Thymus (tissue), 11 donors: ENCODE results near the gene FASTKD1. TPM values are rescaled to one million over a fixed set of nuclear protein-coding genes. Genes with fewer than 3 reads are reported as not detected.

Experiments used
- DNase-seq, 9 donors: peaks; one replicate each; pipeline ENCODE4 v3.0.0-alpha.2; 2013; ENCODE audit warnings: low spot score in 9 of 9, low read depth in 6 of 9, missing footprints in 1 of 9
- H3K27ac ChIP-seq, 2 donors: one replicate each; pipeline ENCODE4 v1.5.1; 2013; ENCODE audit warnings: control low read depth in 1 of 2, low read depth in 1 of 2, low read length in 1 of 2, mild to moderate bottlenecking in 1 of 2, moderate library complexity in 1 of 2
- H3K27me3 ChIP-seq, 2 donors: one replicate each; pipeline ENCODE4 v1.5.1; 2013; ENCODE audit warnings: low read length in 1 of 2; ENCODE audit not compliant: control insufficient read depth in 2 of 2, insufficient read depth in 1 of 2
- H3K36me3 ChIP-seq, 2 donors: one replicate each; pipeline ENCODE4 v1.5.1; 2013; ENCODE audit warnings: low read length in 1 of 2, mild to moderate bottlenecking in 1 of 2, moderate library complexity in 1 of 2; ENCODE audit not compliant: control insufficient read depth in 2 of 2, insufficient read depth in 2 of 2
- H3K4me1 ChIP-seq, 2 donors: one replicate each; pipeline ENCODE4 v1.5.1; 2013; ENCODE audit warnings: low read length in 2 of 2; ENCODE audit not compliant: control insufficient read depth in 2 of 2, insufficient read depth in 2 of 2
- H3K4me3 ChIP-seq, 2 donors: one replicate each; pipeline ENCODE4 v1.5.1; 2013; ENCODE audit warnings: low read length in 2 of 2, control low read depth in 1 of 2, mild to moderate bottlenecking in 1 of 2
- H3K9me3 ChIP-seq, 2 donors: one replicate each; pipeline ENCODE4 v1.5.1; 2013; ENCODE audit warnings: low read length in 1 of 2, mild to moderate bottlenecking in 1 of 2; ENCODE audit not compliant: control insufficient read depth in 2 of 2, insufficient read depth in 1 of 2
- WGBS: extraction: QIAGEN DNeasy Blood & Tissue Kit; methylation state at CpG from one replicate; pipeline ENCODE4 v1.1.7; 2013; 5-methylcytosine and 5-hydroxymethylcytosine counted together
- polyA plus RNA-seq: library from polyadenylated mRNA; stranded (reverse); fragments of 200-250 nt; gene quantifications from one replicate; pipeline ENCODE4 v1.2.3, GENCODE V29; 2013
- total RNA-seq: library from RNA; stranded (reverse); fragments of 120-200 nt; gene quantifications from one replicate; pipeline ENCODE4 v1.2.4, GENCODE V29; 2013
- donor health status: healthy.

FASTKD1 gene
- total and polyA plus RNA-seq, 2 donors, result 34.1 to 65.6 TPM

DNA sequence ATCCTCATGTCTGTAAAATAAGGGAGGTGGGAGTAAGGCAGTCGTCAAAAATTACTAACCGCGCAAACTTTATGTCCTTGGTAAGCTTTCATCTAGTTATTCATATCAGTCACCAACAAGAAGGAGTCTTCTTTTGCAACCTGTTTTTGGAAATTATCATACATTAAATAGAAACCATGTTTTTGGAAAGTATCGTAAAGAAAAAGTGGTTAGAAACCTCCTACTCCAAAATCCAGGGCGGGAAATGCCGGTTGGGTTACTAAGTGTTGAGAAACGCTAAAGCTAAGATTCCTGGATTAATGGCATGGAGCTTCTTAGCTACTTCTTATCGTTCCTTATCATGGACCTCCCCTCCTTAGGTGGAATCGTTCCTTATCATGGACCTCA lies 93.6 kb downstream of the FASTKD1 start:
- H3K9me3 ChIP-seq, result no peaks in the 10 kb centered on the region
- peak overlapping the region; percentile 71 to 72 for H3K4me3 ChIP-seq
- 52% methylated on average over 9 of the region's 9 CpGs for WGBS
- no peak for DNase-seq
- no peaks in the 10 kb centered on the region for H3K27me3 ChIP-seq
- H3K27ac ChIP-seq, result no peak overlapping the region
- peaks cover 2 to 9% of the 10 kb centered on the region in 2 donors for H3K4me1 ChIP-seq
- H3K36me3 ChIP-seq, result no peaks in the 10 kb centered on the region

Other genes starting within 250 kb of the FASTKD1 start
- 0.05 TPM for gene LRP2, start 211.3 kb downstream of the FASTKD1 start, total RNA-seq
- 0.09 TPM for gene LRP2, start 211.3 kb downstream of the FASTKD1 start, polyA plus RNA-seq
- 1.7 TPM for gene BBS5, start 94.4 kb downstream of the FASTKD1 start, total RNA-seq
- gene BBS5, start 94.4 kb downstream of the FASTKD1 start, polyA plus RNA-seq, result 7.8 TPM
- 5.2 TPM for gene KLHL41, start 64.2 kb downstream of the FASTKD1 start, total RNA-seq
- gene KLHL41, start 64.2 kb downstream of the FASTKD1 start, polyA plus RNA-seq, result 4.7 TPM
- gene PPIG, start 10.5 kb upstream of the FASTKD1 start, total RNA-seq, result 55.4 TPM
- gene PPIG, start 10.5 kb upstream of the FASTKD1 start, polyA plus RNA-seq, result 38.1 TPM
- not detected for gene CFAP210, start 120.5 kb upstream of the FASTKD1 start, total RNA-seq
- 0.21 TPM for gene CFAP210, start 120.5 kb upstream of the FASTKD1 start, polyA plus RNA-seq
- gene PHOSPHO2, start 120.6 kb upstream of the FASTKD1 start, total RNA-seq, result 4.3 TPM
- gene PHOSPHO2, start 120.6 kb upstream of the FASTKD1 start, polyA plus RNA-seq, result 3.9 TPM
- gene KLHL23, start 160.0 kb upstream of the FASTKD1 start, total RNA-seq, result 21.2 TPM
- gene KLHL23, start 160.0 kb upstream of the FASTKD1 start, polyA plus RNA-seq, result 4.5 TPM
- gene SSB, start 225.0 kb upstream of the FASTKD1 start, total RNA-seq, result 98.1 TPM
- gene SSB, start 225.0 kb upstream of the FASTKD1 start, polyA plus RNA-seq, result 136 TPM